Right lobe of liver (tissue), 6 donors: ENCODE measurements around the gene ENGASE. TPM values are rescaled to one million over a fixed set of nuclear protein-coding genes. Genes with fewer than 3 reads are reported as not detected.

Experiments
- ATAC-seq, 4 donors: fragments of 200-7000 bp; cut with Tn5 transposase; one replicate each; pipeline ENCODE4 v1.9.1; 2020; ENCODE audit warnings: mild to moderate bottlenecking in 4 of 4, moderate library complexity in 4 of 4
- DNase-seq, 3 donors: peaks; one replicate each; pipeline ENCODE4 v3.0.0-alpha.2; 2020
- H3K27ac ChIP-seq, 3 donors: fragments of 200-600 bp; one replicate each; pipeline ENCODE4 v1.8.0; 2022
- H3K27me3 ChIP-seq, 2 donors: fragments of 200-600 bp; one replicate each; pipeline ENCODE4 v1.8.0; 2022
- H3K36me3 ChIP-seq, 4 donors: fragments of 200-600 bp; sonication (generic) in 1 of 4; one replicate each; pipeline versions ENCODE4 v1.5.1 to v1.8.0; 2017 to 2022; ENCODE audit warnings: control low read depth in 1 of 4
- H3K4me1 ChIP-seq, 4 donors: fragments of 200-600 bp; sonication (generic) in 1 of 4; one replicate each; pipeline versions ENCODE4 v1.5.1 to v1.8.0; 2017 to 2022; ENCODE audit warnings: control low read depth in 1 of 4
- H3K4me3 ChIP-seq, 3 donors: fragments of 200-600 bp; one replicate each; pipeline ENCODE4 v1.8.0; 2022
- H3K9me3 ChIP-seq, 4 donors: fragments of 200-600 bp; sonication (generic) in 1 of 4; one replicate each; pipeline versions ENCODE4 v1.5.1 to v1.8.0; 2017 to 2022; ENCODE audit warnings: control low read depth in 1 of 4
- CTCF ChIP-seq, 4 donors: fragments of 200-600 bp in 3 of 4; fragments of 450-650 bp in 1 of 4; IDR thresholded peaks; one replicate each; pipeline versions ENCODE4 v1.5.1 to v1.8.0; 2016 to 2022; ENCODE audit warnings: antibody characterized with exemption in 4 of 4, mild to moderate bottlenecking in 2 of 4
- POLR2A ChIP-seq: fragments of 450-650 bp; IDR thresholded peaks from one replicate; pipeline ENCODE4 v1.6.1; 2017; ENCODE audit warnings: antibody characterized with exemption, mild to moderate bottlenecking
- WGBS: methylation state at CpG from one replicate; pipeline ENCODE4 v1.1.6; 2018; ENCODE audit warnings: low coverage, low lambda C conversion rate; ENCODE audit not compliant: insufficient coverage; ENCODE audit errors: missing lambda C conversion rate; 5-methylcytosine and 5-hydroxymethylcytosine counted together
- intact Hi-C, 2 donors: fragments of 100-400 bp; cut with DNase I; formaldehyde crosslinking; loops; one replicate each; pipeline versions ENCODE4 v1.11.2 to v1.14.1; 2022
- total RNA-seq, 6 experiments: library from RNA; depleted of rRNA in 2 of 6; stranded (reverse); fragments of >200 nt in 2 of 6; fragmentation: NEBNext Ultra II Directional in 3 of 6; extraction: Animal tissue kit (Norgen Biotek cat#: 25700) in 3 of 6; gene quantifications; one replicate each; pipeline versions ENCODE4 v1.1.0 to v1.2.4, GENCODE V29; 2016 to 2023
- donor health status: DM: no; HTN: yes; CAD: no.
- donor health status: DM: no; HTN: no; CAD: no.
- donor health status: DM: no; HTN: no; CAD: no.
- donor health status: DM: no; HTN: yes; CAD: no.
- donor health status: DM: no; HTN: yes; CAD: no.

Gene ENGASE
- total RNA-seq, 6 experiments from 2014 or later = 7.4 to 63.7 (median 39.1) TPM

- intact Hi-C loops = no loop called here
- ATAC-seq (no peak), DNase-seq (no peak)
- no peak overlapping the region for H3K27ac ChIP-seq
- no peaks in the 10 kb centered on the region for H3K36me3 ChIP-seq
- WGBS = 53% methylated on average over 5 of the region's 6 CpGs
- H3K4me1 ChIP-seq = no peaks in the 10 kb centered on the region
- TF ChIP-seq POLR2A = no peak
- TF ChIP-seq CTCF (IDR thresholded peaks at IDR 0.05) = no peak
- no peak overlapping the region for H3K4me3 ChIP-seq
- no peaks in the 10 kb centered on the region for H3K9me3 ChIP-seq
- H3K27me3 ChIP-seq = no peaks in the 10 kb centered on the region
Observed at GRCh38 chr17:79039886-79040285, 34.7 kb upstream of the ENGASE start.

GRCh38 chr17:79041041-79041570 is 33.5 kb upstream of the ENGASE start:
- intact Hi-C loops = no loop called here
- no peaks in the 10 kb centered on the region for H3K27me3 ChIP-seq
- no peaks in the 10 kb centered on the region for H3K36me3 ChIP-seq
- no peak for TF ChIP-seq POLR2A
- TF ChIP-seq CTCF (IDR thresholded peaks at IDR 0.05) = no peak
- H3K4me3 ChIP-seq = no peak overlapping the region
- no peak for ATAC-seq
- H3K27ac ChIP-seq = no peak overlapping the region
- no peaks in the 10 kb centered on the region for H3K9me3 ChIP-seq
- H3K4me1 ChIP-seq = no peaks in the 10 kb centered on the region
- DNase-seq = no peak
- WGBS = 70% methylated on average over 4 of the region's 13 CpGs

GRCh38 chr17:79041723-79042420 is 32.8 kb upstream of the ENGASE start:
- no peaks in the 10 kb centered on the region for H3K36me3 ChIP-seq
- no peak overlapping the region for H3K27ac ChIP-seq
- TF ChIP-seq CTCF (IDR thresholded peaks at IDR 0.05) = no peak
- no peak for DNase-seq
- WGBS = 84% methylated on average over 14 of the region's 29 CpGs
- ATAC-seq = no peak
- H3K4me1 ChIP-seq = no peaks in the 10 kb centered on the region
- no peaks in the 10 kb centered on the region for H3K27me3 ChIP-seq
- no peaks in the 10 kb centered on the region for H3K9me3 ChIP-seq
- H3K4me3 ChIP-seq = no peak overlapping the region
- intact Hi-C loops = no loop called here

- DNase-seq = peak in 2 of 3 donors; percentile 74 to 76
- no peak overlapping the region for H3K4me3 ChIP-seq
- 58% methylated on average over 9 of the region's 13 CpGs for WGBS
Observed at GRCh38 chr17:79042421-79043190, 32.0 kb upstream of the ENGASE start.

More at GRCh38 chr17:79042421-79043190, 32.0 kb upstream of the ENGASE start:
- TF ChIP-seq CTCF (IDR thresholded peaks at IDR 0.05) (peak; percentile 62 to 84 (median 76)), POLR2A (no peak)
- peak; percentile 59 to 73 (median 67) for ATAC-seq
- H3K9me3 ChIP-seq = no peaks in the 10 kb centered on the region
- no peak overlapping the region for H3K27ac ChIP-seq
- no peaks in the 10 kb centered on the region for H3K36me3 ChIP-seq
- no peaks in the 10 kb centered on the region for H3K4me1 ChIP-seq
- no peaks in the 10 kb centered on the region for H3K27me3 ChIP-seq
- intact Hi-C loops = no loop called here
